ENCODE data around the gene KIF25.

KIF25 gene

GRCh38 chr6:168018664-168019063, 21.2 kb downstream of the KIF25 start:
- in situ Hi-C loops (cut with MboI; ENCODE audit: low sequenced_read_pairs, unreplicated experiment): no loop called here
- no peak for DNase-seq (ENCODE audit: low spot score)
- no peak for TF ChIP-seq CTCF (IDR thresholded peaks at IDR 0.05; ENCODE audit: borderline replicate concordance, control extremely low read depth, extremely low read depth, insufficient read depth, missing control alignments)

GRCh38 chr6:168020242-168020641, 22.8 kb downstream of the KIF25 start:
- in situ Hi-C loops (cut with MboI; ENCODE audit: low sequenced_read_pairs, unreplicated experiment): no loop called here
- no peak for DNase-seq (ENCODE audit: low spot score)
- TF ChIP-seq CTCF (IDR thresholded peaks at IDR 0.05; ENCODE audit: borderline replicate concordance, control extremely low read depth, extremely low read depth, insufficient read depth, missing control alignments): no peak

GRCh38 chr6:168021581-168021980, 24.1 kb downstream of the KIF25 start:
- no peak for TF ChIP-seq CTCF (IDR thresholded peaks at IDR 0.05; ENCODE audit: borderline replicate concordance, control extremely low read depth, extremely low read depth, insufficient read depth, missing control alignments)
- DNase-seq (ENCODE audit: low spot score): no peak

GRCh38 chr6:168022488-168023321, 25.2 kb downstream of the KIF25 start:
- in situ Hi-C loops (cut with MboI; ENCODE audit: low sequenced_read_pairs, unreplicated experiment): no loop called here
- no peak for DNase-seq (ENCODE audit: low spot score)
- TF ChIP-seq CTCF (IDR thresholded peaks at IDR 0.05; ENCODE audit: borderline replicate concordance, control extremely low read depth, extremely low read depth, insufficient read depth, missing control alignments): no peak

More at GRCh38 chr6:168021581-168021980, 24.1 kb downstream of the KIF25 start:
- in situ Hi-C loops (cut with MboI; ENCODE audit: low sequenced_read_pairs, unreplicated experiment): no loop called here

GRCh38 chr6:168024951-168025510, 27.6 kb downstream of the KIF25 start:
- in situ Hi-C loops (cut with MboI; ENCODE audit: low sequenced_read_pairs, unreplicated experiment): no loop called here
- DNase-seq (ENCODE audit: low spot score): no peak
- TF ChIP-seq CTCF (IDR thresholded peaks at IDR 0.05; ENCODE audit: borderline replicate concordance, control extremely low read depth, extremely low read depth, insufficient read depth, missing control alignments): no peak

GRCh38 chr6:168025831-168026710, 28.6 kb downstream of the KIF25 start:
- TF ChIP-seq CTCF (IDR thresholded peaks at IDR 0.05; ENCODE audit: borderline replicate concordance, control extremely low read depth, extremely low read depth, insufficient read depth, missing control alignments): no peak

More at GRCh38 chr6:168025831-168026710, 28.6 kb downstream of the KIF25 start:
- in situ Hi-C loops (cut with MboI; ENCODE audit: low sequenced_read_pairs, unreplicated experiment): no loop called here
- DNase-seq (ENCODE audit: low spot score): no peak
